ENCODE data around the gene HYAL4. TPM values are rescaled to one million over a fixed set of nuclear protein-coding genes. Genes with fewer than 3 reads are reported as not detected.

HYAL4 gene
- polyA plus RNA-seq, 3 donors, result not detected

- DNase-seq, result no peak
- no peak overlapping the region for H3K9ac ChIP-seq (ENCODE audit: insufficient read depth, low read length, poor library complexity, severe bottlenecking)
- H3K4me3 Mint-ChIP-seq, result no peak overlapping the region
- peaks cover 0 to 7% (median 5%) of the 10 kb centered on the region in 3 donors for H3K27me3 Mint-ChIP-seq (ENCODE audit: low read depth in 3 of 3)
- no peak overlapping the region for H2AFZ ChIP-seq (ENCODE audit: insufficient read depth, low read depth, low read length, poor library complexity, severe bottlenecking)
- H3K9me3 Mint-ChIP-seq, result peaks cover 0 to 2% (median 0%) of the 10 kb centered on the region in 7 donors
- no peaks in the 10 kb centered on the region for H3K36me3 Mint-ChIP-seq
- no peaks in the 10 kb centered on the region for H3K27me3 ChIP-seq (ENCODE audit: control insufficient read depth in 2 of 2, insufficient read depth in 2 of 2, low read length in 2 of 2)
- no peaks in the 10 kb centered on the region for H3K79me2 ChIP-seq (ENCODE audit: insufficient read depth, low read length)
- intact Hi-C loops (cut with micrococcal nuclease), result no loop called here
- H3K36me3 ChIP-seq (replicated peaks in 1 of 2; ENCODE audit: control insufficient read depth in 1 of 2, insufficient read depth in 2 of 2, low read length in 2 of 2), result no peaks in the 10 kb centered on the region
- no peak for TF ChIP-seq CTCF (IDR thresholded peaks at IDR 0.05)
- no peak overlapping the region for H3K27ac ChIP-seq (ENCODE audit: low read depth in 1 of 2, low read length in 2 of 2)
- no CpG with 5 or more reads among the region's 2 CpGs for WGBS (ENCODE audit: insufficient coverage)
- no peak overlapping the region for H3K4me3 ChIP-seq (replicated peaks in 1 of 3; ENCODE audit: low read depth in 2 of 3, low read length in 3 of 3)
- H3K4me1 ChIP-seq (ENCODE audit: control insufficient read depth in 1 of 2, insufficient read depth in 2 of 2, low read length in 2 of 2), result no peaks in the 10 kb centered on the region
- no peak overlapping the region for H3K4me2 ChIP-seq (replicated peaks; ENCODE audit: extremely low read depth, low read length, poor library complexity, severe bottlenecking)
- H3K4me1 Mint-ChIP-seq, result no peaks in the 10 kb centered on the region
- H4K20me1 ChIP-seq (ENCODE audit: insufficient read depth, low read length), result no peaks in the 10 kb centered on the region
- no peaks in the 10 kb centered on the region for H3K9me3 ChIP-seq (replicated peaks in 1 of 2; ENCODE audit: control insufficient read depth in 1 of 2, insufficient read depth in 1 of 2, low read length in 2 of 2)
- no peak overlapping the region for H3K27ac Mint-ChIP-seq
These were observed 24.1 kb upstream of the HYAL4 start for GRCh38 chr7:123820864-123821263.

- TF ChIP-seq CTCF (IDR thresholded peaks at IDR 0.05), result no peak
- no peak overlapping the region for H3K9ac ChIP-seq (ENCODE audit: insufficient read depth, low read length, poor library complexity, severe bottlenecking)
- H3K4me3 Mint-ChIP-seq, result no peak overlapping the region
These were observed 23.6 kb upstream of the HYAL4 start for GRCh38 chr7:123821320-123821719.

More at GRCh38 chr7:123821320-123821719, 23.6 kb upstream of the HYAL4 start:
- intact Hi-C loops (cut with micrococcal nuclease), result no loop called here
- WGBS (ENCODE audit: insufficient coverage), result no CpG with 5 or more reads among the region's 1 CpG
- no peak for DNase-seq
- Histone ChIP-seq H3K4me2 (replicated peaks; ENCODE audit: extremely low read depth, low read length, poor library complexity, severe bottlenecking) (no peak overlapping the region), H3K4me3 (replicated peaks in 1 of 3; ENCODE audit: low read depth in 2 of 3, low read length in 3 of 3) (no peak overlapping the region), H3K9me3 (replicated peaks in 1 of 2; ENCODE audit: control insufficient read depth in 1 of 2, insufficient read depth in 1 of 2, low read length in 2 of 2) (no peaks in the 10 kb centered on the region), H3K27ac (ENCODE audit: low read depth in 1 of 2, low read length in 2 of 2) (no peak overlapping the region), H2AFZ (ENCODE audit: insufficient read depth, low read depth, low read length, poor library complexity, severe bottlenecking) (no peak overlapping the region), H3K27me3 (ENCODE audit: control insufficient read depth in 2 of 2, insufficient read depth in 2 of 2, low read length in 2 of 2) (no peaks in the 10 kb centered on the region), H3K79me2 (ENCODE audit: insufficient read depth, low read length) (no peaks in the 10 kb centered on the region), H4K20me1 (ENCODE audit: insufficient read depth, low read length) (no peaks in the 10 kb centered on the region), H3K4me1 (ENCODE audit: control insufficient read depth in 1 of 2, insufficient read depth in 2 of 2, low read length in 2 of 2) (no peaks in the 10 kb centered on the region), H3K36me3 (replicated peaks in 1 of 2; ENCODE audit: control insufficient read depth in 1 of 2, insufficient read depth in 2 of 2, low read length in 2 of 2) (no peaks in the 10 kb centered on the region)
- Mint-ChIP-seq H3K36me3 (no peaks in the 10 kb centered on the region), H3K27me3 (ENCODE audit: low read depth in 3 of 3) (peaks cover 0 to 7% (median 5%) of the 10 kb centered on the region in 3 donors), H3K4me1 (no peaks in the 10 kb centered on the region), H3K9me3 (peaks cover 0 to 2% (median 0%) of the 10 kb centered on the region in 7 donors), H3K27ac (no peak overlapping the region)
